HG03354 (cell line): ENCODE data around the gene SLC1A3.

Source experiments
- ATAC-seq: cut with Tn5 transposase; IDR thresholded peaks from one replicate; pipeline ENCODE4 v1.9.1; 2021; ENCODE audit warnings: mild to moderate bottlenecking; ENCODE audit not compliant: unreplicated experiment, poor library complexity, severe bottlenecking

The SLC1A3 gene

GRCh38 chr5:36679221-36679989, 73.0 kb downstream of the SLC1A3 start:
- no peak for ATAC-seq

DNA sequence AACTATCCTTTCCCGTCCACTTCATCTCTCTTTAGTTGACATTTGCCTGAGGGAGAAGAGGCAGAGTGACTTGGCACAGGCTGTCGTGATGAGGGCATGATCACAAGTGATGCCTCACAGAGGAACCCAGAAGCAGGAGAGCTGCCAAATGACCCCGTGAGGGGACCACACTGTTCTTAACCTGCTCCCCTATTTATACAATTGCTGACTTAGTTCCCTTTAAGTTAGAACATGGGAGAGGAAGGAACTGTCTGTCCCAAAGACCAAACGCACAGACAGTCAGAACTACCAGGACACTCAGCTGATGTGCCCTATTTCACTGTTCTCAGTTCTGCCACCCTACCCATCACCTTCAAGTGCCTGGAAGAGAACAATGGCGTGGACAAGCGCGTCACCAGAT, 73.7 kb downstream of the SLC1A3 start:
- ATAC-seq, result no peak

GRCh38 chr5:36681711-36682110, 75.3 kb downstream of the SLC1A3 start:
- ATAC-seq, result no peak

DNA sequence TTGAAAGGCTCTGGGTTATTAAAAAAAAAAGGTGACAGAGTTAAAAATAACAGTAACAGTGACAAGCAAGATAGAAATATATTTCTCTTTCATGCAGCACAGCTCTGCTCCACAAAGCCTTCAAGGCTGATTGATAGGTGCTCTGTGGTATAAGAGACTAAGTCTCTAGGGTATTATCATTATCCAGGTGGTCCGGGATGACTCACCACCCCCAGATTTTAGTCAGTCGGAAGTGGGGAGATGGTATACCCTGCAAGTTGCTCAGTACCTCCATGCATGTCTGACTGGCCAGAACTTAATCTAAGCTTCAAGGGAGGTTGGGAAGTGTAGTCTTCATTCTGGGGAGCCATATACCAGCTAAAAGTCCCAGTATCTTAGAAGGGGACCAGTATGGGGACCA, 76.1 kb downstream of the SLC1A3 start:
- ATAC-seq, result no peak

DNA sequence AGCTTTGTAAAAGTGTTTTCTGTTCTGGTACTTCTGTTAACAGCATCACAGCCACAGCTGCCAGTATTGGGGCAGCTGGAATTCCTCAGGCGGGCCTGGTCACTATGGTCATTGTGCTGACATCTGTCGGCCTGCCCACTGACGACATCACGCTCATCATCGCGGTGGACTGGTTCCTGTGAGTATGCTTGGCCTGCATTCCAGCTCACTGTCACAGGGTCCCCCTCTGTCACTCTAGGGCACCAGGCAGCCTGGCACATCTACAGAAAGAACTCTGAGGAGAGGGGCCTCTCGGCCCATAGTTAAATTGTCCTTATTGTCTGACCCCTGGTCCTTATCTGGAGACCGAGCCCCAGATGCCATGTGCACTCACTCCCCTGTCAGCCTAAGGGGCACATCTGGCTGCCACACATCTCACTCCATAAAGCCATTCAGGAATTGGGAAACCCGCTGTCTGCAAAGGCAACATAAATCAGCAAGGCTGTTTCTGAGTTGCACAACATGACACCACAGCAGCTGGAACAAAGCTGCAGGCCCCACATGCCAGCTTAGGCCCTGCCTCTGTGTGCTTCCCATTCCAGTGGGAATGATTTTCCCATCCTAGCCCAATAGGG, 77.5 kb downstream of the SLC1A3 start:
- no peak for ATAC-seq

- ATAC-seq, result peak; percentile 35
Observed at GRCh38 chr5:36685631-36686288, 79.4 kb downstream of the SLC1A3 start.

- ATAC-seq, result no peak
Observed at GRCh38 chr5:36686881-36687280, 80.5 kb downstream of the SLC1A3 start.

GRCh38 chr5:36688722-36689121, 82.3 kb downstream of the SLC1A3 start:
- ATAC-seq, result no peak

DNA sequence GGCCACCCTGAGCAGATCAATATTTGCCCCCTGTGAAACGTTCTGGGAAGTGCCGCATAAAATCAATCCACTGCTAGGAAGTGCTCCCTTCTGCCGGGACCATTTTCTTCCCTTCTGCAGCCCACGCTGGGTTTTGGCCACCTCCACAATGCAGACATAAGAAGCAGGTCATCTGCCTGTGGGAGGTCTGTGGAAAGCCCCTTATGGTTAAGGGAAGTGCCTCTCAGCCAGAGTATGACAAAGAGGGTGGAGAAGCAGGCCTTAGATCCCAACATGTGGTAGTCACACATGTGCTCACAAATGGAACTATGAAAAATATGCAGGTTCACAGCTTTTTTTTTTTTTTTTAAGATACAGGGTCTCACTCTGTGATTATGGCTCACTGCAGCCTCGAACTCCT, 82.8 kb downstream of the SLC1A3 start:
- ATAC-seq, result no peak

- ATAC-seq, result peak; percentile 79
Observed at GRCh38 chr5:36690041-36690961, 83.9 kb downstream of the SLC1A3 start.

DNA sequence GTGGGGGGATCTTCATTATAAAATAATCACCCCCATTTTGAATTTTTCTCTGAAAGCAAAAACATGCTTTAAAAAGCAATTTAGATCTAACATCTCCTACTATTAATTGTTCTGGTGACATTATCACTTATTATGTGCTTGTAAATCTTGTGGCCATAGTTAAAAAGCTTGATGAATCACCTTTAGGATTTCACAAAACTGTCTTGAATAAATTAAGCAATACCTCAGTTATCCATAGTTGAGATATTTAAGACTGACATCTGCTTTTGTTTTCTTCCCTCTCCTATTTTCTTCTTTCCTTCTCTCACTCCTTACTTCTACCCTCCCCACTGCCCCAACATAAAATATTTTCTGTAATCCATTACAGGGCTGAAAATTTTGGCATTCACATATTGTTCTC, 84.8 kb downstream of the SLC1A3 start:
- no peak for ATAC-seq

- no peak for ATAC-seq
Observed at GRCh38 chr5:36691696-36692371, 85.4 kb downstream of the SLC1A3 start.

DNA sequence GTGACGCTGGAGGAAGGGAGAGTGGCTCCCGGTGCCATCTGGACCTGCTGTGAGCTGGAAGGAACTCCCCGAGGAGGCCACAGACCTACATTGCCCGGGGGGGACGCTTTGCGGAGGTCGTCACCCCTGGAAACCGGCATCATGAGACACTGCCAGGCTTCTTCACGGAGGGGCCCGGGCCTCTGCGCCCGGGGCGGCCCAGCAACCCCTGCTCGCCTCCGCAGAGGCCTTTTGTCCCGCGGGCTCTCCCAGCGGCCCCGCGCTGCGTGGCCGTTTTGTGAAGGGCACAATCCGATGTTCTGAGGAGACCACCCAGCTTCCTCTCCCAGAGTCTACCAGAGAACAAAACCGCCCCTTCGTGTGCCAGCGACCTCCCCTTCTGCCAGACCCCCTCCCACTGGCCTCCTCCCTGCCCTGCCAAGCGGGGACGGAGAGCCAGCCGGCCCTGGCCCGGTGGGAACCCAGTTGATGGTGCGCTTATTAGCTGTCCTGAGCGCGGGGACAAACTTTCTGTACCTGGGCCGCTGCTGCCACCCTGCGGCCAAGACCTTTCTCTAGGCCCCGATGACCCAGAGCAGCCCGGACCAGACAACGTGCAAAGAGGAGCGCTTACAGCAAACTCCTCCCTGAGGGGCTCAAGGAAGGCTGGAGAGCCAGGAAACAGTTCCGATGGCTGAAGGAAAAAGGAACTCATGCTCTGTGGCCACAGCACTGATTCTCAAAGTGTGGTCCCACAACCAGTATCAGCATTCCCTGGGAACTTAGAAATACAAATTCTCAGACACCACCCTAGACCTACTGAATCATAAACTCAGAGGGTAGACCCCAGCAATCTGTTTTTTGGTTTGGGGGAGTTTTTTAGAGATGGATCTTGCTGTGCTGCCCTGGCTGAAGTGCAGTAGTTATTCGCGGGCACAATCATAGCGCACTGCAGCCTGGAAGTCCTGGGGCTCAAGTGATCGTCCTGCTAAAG, 86.7 kb downstream of the SLC1A3 start:
- peak; percentile 75 for ATAC-seq

GRCh38 chr5:36694351-36694750, 87.9 kb downstream of the SLC1A3 start:
- ATAC-seq, result no peak

DNA sequence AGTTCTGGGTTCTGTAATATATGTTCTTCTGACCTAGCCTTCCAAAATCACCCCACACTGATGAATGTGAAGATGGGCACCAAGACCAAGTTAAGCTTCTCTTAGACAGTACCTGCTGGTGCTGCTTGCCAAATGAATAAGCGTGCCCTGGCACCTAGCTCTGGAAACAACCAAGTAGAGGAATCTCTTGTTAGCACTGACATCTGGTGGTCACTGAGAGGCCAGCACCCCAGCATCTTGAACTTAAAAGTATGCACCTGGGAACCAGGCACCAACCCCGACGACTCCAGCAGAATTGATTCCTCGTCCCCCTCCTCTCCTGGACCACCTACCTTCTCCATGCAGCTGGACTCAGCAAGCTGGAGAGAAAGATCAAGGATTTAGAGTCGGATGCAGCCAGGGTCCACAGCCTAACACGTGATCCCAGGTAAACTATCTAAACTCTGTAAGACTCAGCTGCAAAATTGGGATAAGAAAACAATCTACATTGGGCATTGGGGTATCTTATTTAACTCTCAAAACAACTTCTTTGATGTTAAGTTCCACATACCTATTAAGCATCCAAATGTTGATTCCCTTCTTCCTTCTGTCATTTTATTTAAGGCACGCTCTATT, 89.8 kb downstream of the SLC1A3 start:
- ATAC-seq, result peak; percentile 59

GRCh38 chr5:36698031-36698430, 91.6 kb downstream of the SLC1A3 start:
- ATAC-seq, result no peak

GRCh38 chr5:36701085-36701698, 94.8 kb downstream of the SLC1A3 start:
- ATAC-seq, result peak; percentile 97
